IPS-NIHi7 (cell line): ENCODE data around the gene CCDC183.
A peak's percentile ranks its signal among the peaks of the same experiment; 100 is the strongest.
"Not testable (repeated sequence)": the region's sequence is repeated elsewhere in the genome, so short reads cannot be mapped to it uniquely, and the experiment has no call there.

Experiments
- DNase-seq: peaks from one replicate; pipeline ENCODE4 v3.0.0; 2012; ENCODE audit warnings: mixed read lengths; ENCODE audit errors: extremely low spot score

The CCDC183 gene

GRCh38 chr9:136838314-136839228 is 42.4 kb downstream of the CCDC183 start:
- no peak for DNase-seq

GRCh38 chr9:136839229-136840139 is 43.3 kb downstream of the CCDC183 start:
- DNase-seq = no peak

GRCh38 chr9:136840140-136840876 is 44.2 kb downstream of the CCDC183 start:
- DNase-seq = peak; percentile 58

- DNase-seq = no peak
Measured at GRCh38 chr9:136840877-136841645, 44.9 kb downstream of the CCDC183 start.

GRCh38 chr9:136841646-136842379 is 45.7 kb downstream of the CCDC183 start:
- not testable (repeated sequence) for DNase-seq

- peak; percentile 70 for DNase-seq
Measured at GRCh38 chr9:136842380-136842948, 46.3 kb downstream of the CCDC183 start, which contains the start of gene AJM1. AJM1 (plus strand) TSS chr9:136842478; CDS start chr9:136844415, 1,937 bp downstream.

- not testable (repeated sequence) for DNase-seq
Measured at GRCh38 chr9:136843159-136843800, 47.1 kb downstream of the CCDC183 start.

- not testable (repeated sequence) for DNase-seq
Measured at GRCh38 chr9:136843801-136844740, 47.9 kb downstream of the CCDC183 start.

- no peak for DNase-seq
Measured at GRCh38 chr9:136844761-136845464, 48.8 kb downstream of the CCDC183 start.

GRCh38 chr9:136845465-136846260 is 49.5 kb downstream of the CCDC183 start:
- DNase-seq = no peak

GRCh38 chr9:136846376-136847087 is 50.4 kb downstream of the CCDC183 start:
- no peak for DNase-seq

GRCh38 chr9:136847088-136847825 is 51.1 kb downstream of the CCDC183 start:
- DNase-seq = peak; percentile 81

- peak; percentile 44 for DNase-seq
Measured at GRCh38 chr9:136847826-136848392, 51.8 kb downstream of the CCDC183 start.

- peak; percentile 68 for DNase-seq
Measured at GRCh38 chr9:136848393-136849037, 52.4 kb downstream of the CCDC183 start.
